ENCODE measurements around the gene KPNB1. TPM values are rescaled to one million over a fixed set of nuclear protein-coding genes. Genes with fewer than 3 reads are reported as not detected.

Gene KPNB1
- total and polyA plus RNA-seq, 2 of the 4 experiments (the other 2 are of a cell fraction) = 206 to 1,082 TPM

DNA sequence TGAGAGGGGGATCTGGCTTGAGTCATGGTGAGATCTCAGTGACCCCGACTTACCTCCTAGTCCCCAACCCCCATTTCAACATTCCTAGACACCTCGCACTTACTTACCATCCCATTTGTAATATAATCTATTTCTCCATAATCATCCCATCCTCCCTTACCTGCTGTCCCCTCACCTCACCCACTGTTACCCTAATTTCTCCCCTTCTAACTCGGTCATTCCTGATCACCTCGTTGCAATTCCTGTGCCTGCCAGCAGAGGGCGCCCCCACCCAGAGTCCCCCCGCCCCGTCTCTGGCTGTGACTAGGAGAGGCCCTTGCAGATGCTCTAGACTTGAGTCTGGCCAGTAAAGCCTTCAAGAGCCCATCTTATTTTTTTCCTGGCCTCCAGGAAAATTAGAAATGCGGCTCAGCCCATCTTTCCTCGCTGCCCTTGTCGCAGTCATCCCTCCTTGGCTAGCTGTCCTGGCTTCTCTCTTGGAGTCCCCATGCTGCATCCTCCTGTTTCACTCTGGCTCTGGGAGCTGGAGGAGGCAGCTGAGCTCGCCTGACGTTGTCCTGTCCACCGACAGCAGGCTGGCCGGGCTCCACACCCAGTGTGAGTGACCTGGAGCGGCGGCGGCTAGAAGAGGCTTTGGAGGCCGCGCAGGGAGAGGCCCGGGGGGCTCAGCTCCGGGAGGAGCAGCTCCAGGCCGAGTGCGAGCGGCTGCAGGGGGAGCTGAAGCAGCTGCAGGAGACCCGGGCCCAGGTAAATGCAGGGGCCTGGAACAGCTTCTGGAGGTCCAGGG is 49.2 kb downstream of the KPNB1 start:
- TF ChIP-seq CHD1 (IDR thresholded peaks at IDR 0.05; ENCODE audit: low read depth, low read length) (no peak), CTCF (conservative IDR thresholded peaks at IDR 0.05; ENCODE audit: low read depth, low read length) (peak; percentile 76), FOS (IDR thresholded peaks at IDR 0.05; ENCODE audit: low read depth, low read length) (no peak), RAD21 (IDR thresholded peaks at IDR 0.05; ENCODE audit: low read length) (peak; percentile 69), SMC3 (IDR thresholded peaks at IDR 0.05; ENCODE audit: low read depth, low read length) (peak; percentile 67), NFE2L2 (IDR thresholded peaks at IDR 0.05; ENCODE audit: low read depth, low read length) (no peak)
- no peaks in the 10 kb centered on the region for H3K9me3 ChIP-seq (ENCODE audit: control insufficient read depth, insufficient read depth, low read length)
- H3K18ac ChIP-seq (ENCODE audit: low read depth, low read length) = no peak overlapping the region
- H2BK20ac ChIP-seq (ENCODE audit: low read depth, low read length) = no peak overlapping the region
- no peak overlapping the region for H3K4ac ChIP-seq (ENCODE audit: low read depth, low read length)
- WGBS, 2 experiments (ENCODE audit: extremely low coverage in 2 of 2, insufficient read length in 1 of 2) = 34% methylated on average over 6 of the region's 25 CpGs; no CpG with 5 or more reads in 1 of the 2 experiments
- H4K5ac ChIP-seq (ENCODE audit: low read depth, low read length) = no peak overlapping the region
- H3K36me3 ChIP-seq (ENCODE audit: control insufficient read depth, insufficient read depth, low read length) = peaks cover 25% of the 10 kb centered on the region; the same call in 1 of the 2 replicates
- in situ Hi-C loops (cut with MboI; ENCODE audit: low sequenced_read_pairs) (no loop called here), dilution Hi-C loops (cut with HindIII; ENCODE audit: low sequenced_read_pairs, unreplicated experiment) (no loop called here), intact Hi-C loops (cut with micrococcal nuclease) (loop anchor here (2.0 kb wide), 2 partner anchors 90 to 192 kb away; no protein-coding TSS in a partner anchor)
- no peak overlapping the region for H3K27ac ChIP-seq (ENCODE audit: insufficient read depth, low read length)
- no peak overlapping the region for H3K4me2 ChIP-seq (ENCODE audit: low read depth, low read length)
- H2AK5ac ChIP-seq (ENCODE audit: low read depth, low read length) = no peak overlapping the region
- peak; percentile 42 for ATAC-seq (ENCODE audit: low read depth)
- H3K9me1 ChIP-seq (ENCODE audit: insufficient read depth, low read length) = 0 out of 2 replicates have a peak, but pooled peaks cover 3% of the 10 kb centered on the region
- H4K8ac ChIP-seq (ENCODE audit: low read depth in 2 of 2, low read length in 2 of 2) = no peak overlapping the region
- H3K23ac ChIP-seq (ENCODE audit: low read depth, low read length) = no peak overlapping the region
- H2BK5ac ChIP-seq (ENCODE audit: low read depth, low read length, poor library complexity, severe bottlenecking) = no peak overlapping the region
- ChIA-PET POLR2A (ENCODE audit: unreplicated experiment) (no interaction called here), CTCF (interaction anchor here (0.6 to 1.2 kb wide), 4 partner anchors 9 to 75 kb away, joined by 3 to 5 read pairs (median 3); no protein-coding TSS in a partner anchor)
- no peak overlapping the region for H4K91ac ChIP-seq (ENCODE audit: insufficient read depth, low read depth, low read length)
- H2AK9ac ChIP-seq (replicated peaks; ENCODE audit: low read depth, low read length, poor library complexity) = no peak overlapping the region
- no peak overlapping the region for H3K14ac ChIP-seq (replicated peaks; ENCODE audit: low read depth, low read length)
- H3K4me3 ChIP-seq (ENCODE audit: insufficient read depth, low read depth, low read length) = no peak overlapping the region
- peak; percentile 29 for DNase-seq
- H2BK120ac ChIP-seq (ENCODE audit: low read depth, low read length) = no peak overlapping the region
- no peaks in the 10 kb centered on the region for H3K27me3 ChIP-seq (ENCODE audit: control insufficient read depth, insufficient read depth, low read length)
- H2BK15ac ChIP-seq (ENCODE audit: low read depth, low read length) = no peak overlapping the region
- BruUV-seq (replicated peaks) = no TSS peak
- no peak overlapping the region for H3K56ac ChIP-seq (ENCODE audit: extremely low read depth, insufficient read depth, low read length)
- peaks cover 5 to 6% of the 10 kb centered on the region in 2 experiments; a peak in 2 of 4 replicates for H3K79me1 ChIP-seq (ENCODE audit: low read depth in 1 of 2, low read length in 2 of 2)
- H3K9ac ChIP-seq (ENCODE audit: low read depth, low read length) = no peak overlapping the region
- H3K4me1 ChIP-seq (ENCODE audit: control insufficient read depth, insufficient read depth, low read length) = peaks cover 6% of the 10 kb centered on the region
- H2AFZ ChIP-seq (replicated peaks; ENCODE audit: low read length, poor library complexity) = peak overlapping the region; percentile 37
- H4K20me1 ChIP-seq (ENCODE audit: insufficient read depth, low read length) = peaks cover 13% of the 10 kb centered on the region; the same call in 1 of the 2 replicates

Measured in IMR-90 (cell line).